DOHH2 (cell line): ENCODE results near the gene SOHLH2.

Experiments used
- CTCF ChIP-seq: fragments of 200-600 bp; sonication (generic); IDR thresholded peaks from one replicate; pipeline ENCODE4 v1.5.1; 2014; ENCODE audit warnings: antibody characterized with exemption, mild to moderate bottlenecking, low read depth, low read length; ENCODE audit not compliant: poor library complexity, severe bottlenecking
- EZH2phosphoT487 ChIP-seq: fragments of 200-600 bp; sonication (generic); IDR thresholded peaks from 2 replicates; pipeline ENCODE4 v1.6.1; 2017; ENCODE audit warnings: borderline replicate concordance, mild to moderate bottlenecking, antibody characterized with exemption, low read length, moderate library complexity, mixed read lengths

GRCh38 chr13:36158611-36159010 is 55.7 kb downstream of the SOHLH2 start:
- TF ChIP-seq CTCF = no peak
- no peak for TF ChIP-seq EZH2phosphoT487
